GM21723 (cell line): ENCODE data around the gene C1QL4.
A peak's percentile ranks its signal among the peaks of the same experiment; 100 is the strongest.

Experiments
- ATAC-seq: cut with Tn5 transposase; IDR thresholded peaks from one replicate; pipeline ENCODE4 v1.9.1; 2021; ENCODE audit warnings: mild to moderate bottlenecking, moderate library complexity; ENCODE audit not compliant: unreplicated experiment

The C1QL4 gene

DNA sequence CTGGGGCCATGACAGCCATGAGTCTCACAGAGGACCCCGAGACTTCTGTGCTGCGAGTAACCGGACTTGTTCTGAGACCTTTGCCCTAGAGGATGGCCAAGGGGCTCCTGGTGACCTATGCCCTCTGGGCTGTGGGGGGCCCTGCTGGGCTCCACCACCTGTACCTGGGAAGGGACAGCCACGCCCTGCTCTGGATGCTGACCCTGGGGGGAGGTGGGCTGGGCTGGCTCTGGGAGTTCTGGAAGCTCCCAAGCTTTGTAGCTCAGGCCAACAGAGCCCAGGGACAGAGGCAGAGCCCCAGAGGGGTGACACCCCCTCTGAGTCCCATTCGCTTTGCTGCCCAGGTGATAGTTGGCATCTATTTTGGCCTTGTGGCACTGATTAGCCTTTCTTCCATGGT is 11.8 kb upstream of the C1QL4 start:
- no peak for ATAC-seq

DNA sequence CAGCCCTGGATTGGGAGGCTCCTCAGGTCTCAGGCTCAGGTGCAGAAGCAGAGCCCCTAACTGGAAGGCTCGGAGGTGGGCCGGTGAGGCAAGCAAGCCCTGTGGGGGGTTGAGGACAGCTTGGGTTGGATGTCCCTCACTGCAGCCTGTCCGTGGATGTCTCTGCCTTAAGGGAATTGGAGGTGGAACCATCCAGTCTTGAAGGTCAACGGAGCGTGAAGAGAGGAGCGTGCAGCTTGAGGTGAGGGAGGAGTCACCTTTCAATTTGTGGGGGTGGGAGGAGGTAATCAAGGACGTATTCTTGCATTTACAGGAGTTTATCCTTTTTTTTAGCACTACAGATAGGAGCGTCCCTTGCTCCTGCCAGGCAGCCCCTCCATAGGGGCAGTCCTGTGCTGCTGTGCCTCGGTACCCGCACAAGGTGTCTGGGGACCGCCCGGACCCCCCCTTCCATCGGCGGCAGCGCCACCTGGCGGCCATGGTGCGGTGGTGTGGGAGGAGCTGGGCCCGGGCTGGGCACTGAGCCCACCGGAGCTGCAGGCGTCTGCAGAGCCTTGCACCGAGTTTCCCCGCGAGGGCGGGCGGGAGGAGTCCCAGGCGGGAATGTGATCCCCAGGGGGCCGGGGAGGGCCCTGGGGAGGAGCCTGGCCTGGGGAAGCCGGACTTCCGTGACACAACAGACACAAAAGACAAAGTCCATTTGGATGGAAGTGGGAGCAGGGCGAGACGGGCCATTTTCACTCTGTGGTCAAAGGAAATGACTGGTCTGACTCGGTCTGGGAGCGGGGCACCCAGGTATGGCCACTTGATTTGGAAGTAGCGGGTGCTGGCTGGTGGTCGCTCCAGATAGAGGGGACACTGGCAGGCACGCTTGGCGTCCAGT is 10.6 kb upstream of the C1QL4 start:
- ATAC-seq: peak; percentile 57

DNA sequence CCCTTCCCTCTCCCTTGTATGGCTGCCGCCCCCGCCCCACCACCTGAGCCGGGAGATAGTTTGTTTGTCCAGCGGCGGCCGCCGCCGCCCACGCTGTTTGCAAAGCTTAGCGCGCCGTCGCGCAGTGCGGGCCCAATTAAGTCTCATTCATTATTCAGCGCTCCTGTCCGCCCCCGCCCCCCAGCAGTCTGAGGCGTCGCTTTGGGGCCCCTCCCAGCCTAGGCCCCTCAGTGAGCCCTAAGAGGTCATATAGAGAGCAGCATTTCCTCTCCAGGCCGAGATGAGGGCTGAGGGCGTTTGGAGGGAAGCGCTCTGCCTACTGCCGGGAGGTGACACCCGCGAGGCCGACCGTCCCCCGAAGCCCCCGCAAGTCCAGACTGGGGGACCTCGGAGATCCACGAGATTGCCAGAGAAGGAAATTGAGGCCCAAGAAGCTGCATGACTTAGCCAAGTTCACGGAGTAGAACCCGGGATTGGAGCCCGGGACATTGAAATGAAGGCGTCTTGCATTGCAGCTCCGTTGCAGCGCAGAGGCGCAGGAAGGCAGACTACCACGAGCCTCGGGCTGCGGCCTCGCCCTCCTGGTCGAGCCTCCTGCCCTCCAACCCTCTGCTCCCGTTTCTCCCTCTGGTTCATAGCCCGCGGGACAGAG is 9.8 kb upstream of the C1QL4 start, which contains the start of gene DNAJC22:
Gene DNAJC22, plus strand, starts transcription at position 230 of the 652 bp plus-strand sequence. CDS start 1,985 bp downstream, outside the sequence.
- ATAC-seq: no peak

DNA sequence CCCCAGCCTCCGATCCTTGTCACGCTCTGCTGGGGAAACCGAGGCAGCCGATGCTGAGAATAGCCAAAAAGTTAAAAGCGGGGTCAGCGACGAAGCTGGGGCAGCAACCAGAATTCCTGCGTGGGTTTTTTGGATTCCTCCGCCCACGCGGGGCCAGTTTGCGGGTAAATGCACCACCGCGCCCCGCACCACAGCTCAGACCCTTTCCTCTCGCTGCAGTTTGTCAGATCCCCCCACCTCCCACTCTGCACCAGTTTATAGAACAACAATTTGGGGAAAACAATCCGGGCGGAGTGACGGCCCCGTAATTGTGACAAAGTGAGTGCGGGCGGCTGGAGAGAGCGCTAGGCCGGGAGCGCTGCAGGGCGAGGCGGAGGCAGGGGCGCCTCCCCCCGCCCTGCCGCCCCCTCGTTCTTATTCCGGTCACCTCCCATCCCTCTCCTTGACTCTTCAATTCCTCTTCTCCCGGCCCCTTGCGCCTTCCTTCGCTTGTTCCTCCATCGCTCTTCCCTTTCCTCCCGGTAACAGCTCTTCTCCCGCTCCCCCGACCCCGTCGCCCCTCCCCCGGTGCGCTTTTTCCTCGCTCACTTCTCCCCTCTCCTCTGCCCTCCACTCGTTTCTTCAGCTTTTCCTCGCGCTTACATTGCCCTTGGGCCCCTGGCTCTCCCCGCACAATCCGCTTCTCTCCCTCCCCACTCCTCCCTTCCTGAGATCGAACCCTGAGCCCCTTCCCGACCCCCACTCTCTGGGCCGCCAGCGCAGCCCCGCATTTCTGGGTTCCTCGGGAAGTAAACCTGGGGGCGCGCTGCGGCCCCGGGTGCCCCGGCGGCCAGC is 9.1 kb upstream of the C1QL4 start:
- no peak for ATAC-seq

DNA sequence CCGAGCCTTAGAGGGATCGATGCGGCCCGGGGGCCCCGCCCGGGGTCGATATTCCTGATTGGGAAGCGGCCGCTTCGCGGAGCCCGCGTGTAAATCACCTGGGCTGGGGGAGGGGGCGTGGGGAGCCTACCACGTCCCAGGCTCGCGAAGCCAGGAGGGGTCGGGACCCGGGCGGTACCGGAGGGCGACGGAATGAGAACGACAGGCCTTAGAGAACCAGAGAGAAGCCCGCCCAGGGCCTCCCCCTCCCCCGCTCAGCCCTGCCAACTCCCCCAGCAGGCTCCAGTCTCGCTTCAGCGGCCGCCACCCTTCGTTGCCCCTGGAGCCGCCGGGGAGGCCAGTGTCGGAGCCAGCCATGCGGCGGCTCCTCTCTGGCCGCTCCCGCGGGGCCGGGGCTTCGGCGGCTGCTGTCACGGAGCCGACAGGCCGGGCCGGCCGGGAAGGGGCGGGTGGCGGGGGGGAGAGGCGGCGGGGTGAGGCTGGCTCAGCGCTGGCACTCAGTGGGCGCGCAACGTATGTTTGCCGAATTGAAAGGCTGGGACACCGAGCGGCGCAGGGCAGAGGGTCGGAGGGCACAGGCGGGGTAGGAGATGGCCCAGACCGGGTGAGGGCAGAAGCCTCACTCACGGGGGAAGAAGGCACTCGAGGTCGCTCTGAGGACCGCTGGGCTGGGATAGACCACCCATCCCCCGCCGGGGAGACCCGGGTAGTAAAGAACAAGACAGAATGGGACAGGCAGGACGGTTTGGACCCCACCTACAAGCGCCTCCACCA is 8.2 kb upstream of the C1QL4 start:
- peak; percentile 35 for ATAC-seq

DNA sequence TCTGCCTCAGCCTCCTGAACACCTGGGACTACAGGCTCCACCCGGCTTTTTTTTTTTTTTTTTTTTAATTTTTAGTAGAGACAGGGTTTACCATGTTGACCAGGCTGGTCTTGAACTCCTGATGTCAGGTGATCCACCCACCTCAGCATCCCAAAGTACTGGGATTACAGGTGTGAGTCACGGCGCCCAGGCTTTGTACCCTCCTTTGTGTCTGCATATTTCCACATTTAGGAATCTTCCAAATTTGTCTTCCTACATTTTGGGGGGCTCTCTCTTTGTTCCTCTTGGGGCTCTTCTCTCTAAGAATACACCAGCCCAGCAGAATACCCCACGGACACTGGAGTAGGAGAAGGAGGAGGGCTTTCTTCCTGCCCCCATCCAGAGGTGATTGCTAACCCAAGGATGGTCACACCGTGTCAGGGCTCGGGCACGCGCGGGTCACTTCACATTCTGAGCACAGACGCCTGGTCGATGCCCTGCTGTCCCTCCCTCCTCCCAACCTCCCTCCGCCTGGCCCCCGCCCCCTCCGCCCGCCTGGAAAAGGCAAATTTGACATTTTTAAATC is 7.6 kb upstream of the C1QL4 start:
- no peak for ATAC-seq

DNA sequence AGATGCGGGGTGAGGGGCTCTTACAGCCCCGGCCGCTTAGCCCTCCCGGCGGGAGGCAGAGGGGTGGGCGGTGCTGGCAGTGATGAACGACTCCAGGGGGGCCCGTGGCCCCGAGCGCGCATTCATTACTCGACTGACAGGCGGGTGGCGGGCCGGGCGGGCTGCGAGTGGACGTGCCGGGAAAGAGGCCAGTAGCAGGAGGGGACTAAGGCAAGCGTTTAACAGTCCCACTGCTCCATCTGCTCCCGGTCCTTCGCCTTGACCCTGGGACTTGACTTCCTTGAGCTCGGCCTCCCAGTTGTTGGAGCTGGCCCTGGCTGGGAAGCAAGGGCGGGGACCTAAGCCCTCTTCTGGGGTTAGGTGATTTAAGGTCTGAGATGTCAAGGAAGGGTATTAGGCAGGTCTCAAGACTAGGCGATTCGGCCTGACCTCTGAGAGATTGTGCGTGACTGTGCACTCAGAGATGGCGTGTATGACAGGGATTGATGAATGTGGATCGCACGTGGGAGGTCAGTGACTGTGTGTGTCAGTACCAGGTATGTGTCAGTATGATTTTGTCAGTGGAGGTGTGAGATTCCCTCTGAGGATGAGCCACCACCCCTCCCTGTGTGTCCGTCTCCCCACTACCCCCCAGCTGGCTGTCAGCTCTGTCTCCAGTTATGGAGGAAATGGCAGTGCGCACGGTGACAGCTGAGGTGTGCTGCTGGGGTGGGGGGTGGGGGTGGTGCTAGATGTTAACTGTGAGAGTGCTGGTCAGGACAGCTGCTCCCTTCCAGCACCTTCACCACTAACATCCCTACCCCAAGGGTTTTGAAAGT is 6.1 kb upstream of the C1QL4 start:
- ATAC-seq: no peak

DNA sequence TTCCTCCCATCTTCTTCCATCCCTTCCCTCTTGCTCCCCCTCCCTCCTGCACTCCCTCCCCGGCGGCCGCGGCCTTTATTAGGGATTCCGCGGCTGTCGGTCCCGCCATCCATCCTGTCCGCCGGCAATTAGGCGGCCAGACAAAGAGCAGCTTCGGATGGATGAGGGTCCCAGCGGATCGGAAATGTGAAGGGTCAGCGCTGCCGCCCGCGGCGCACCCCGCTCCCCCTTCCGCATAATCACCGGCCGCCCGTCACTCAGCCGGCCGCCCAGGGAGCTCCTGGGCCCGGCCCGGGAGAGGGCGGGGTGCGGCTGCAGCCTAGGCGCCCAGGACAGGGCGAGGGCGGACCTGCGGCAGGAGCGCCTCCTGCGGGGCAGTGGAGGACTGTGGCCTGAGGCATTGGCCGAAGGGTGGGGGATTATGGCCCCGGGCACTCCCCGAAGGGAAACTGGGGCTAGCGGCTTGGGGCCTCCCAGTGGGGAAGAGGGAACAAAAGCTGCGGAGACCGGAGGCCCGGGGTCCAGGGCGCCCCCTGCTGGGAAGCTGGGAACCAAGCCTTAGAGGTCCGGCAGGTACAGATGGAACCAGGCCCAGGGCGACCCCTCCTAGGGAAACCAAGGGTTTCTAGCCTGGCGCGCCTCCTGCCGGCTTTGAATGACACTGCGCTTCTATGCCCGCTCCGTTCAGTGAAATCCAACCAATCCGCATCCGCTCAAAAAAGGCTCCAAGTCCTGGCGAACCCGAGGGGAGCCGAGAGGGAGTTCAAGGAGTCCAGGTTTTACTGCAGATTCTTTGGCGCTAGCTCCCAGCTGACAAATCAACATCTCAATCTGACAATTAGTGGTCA is 5.3 kb upstream of the C1QL4 start:
- peak; percentile 60 for ATAC-seq

DNA sequence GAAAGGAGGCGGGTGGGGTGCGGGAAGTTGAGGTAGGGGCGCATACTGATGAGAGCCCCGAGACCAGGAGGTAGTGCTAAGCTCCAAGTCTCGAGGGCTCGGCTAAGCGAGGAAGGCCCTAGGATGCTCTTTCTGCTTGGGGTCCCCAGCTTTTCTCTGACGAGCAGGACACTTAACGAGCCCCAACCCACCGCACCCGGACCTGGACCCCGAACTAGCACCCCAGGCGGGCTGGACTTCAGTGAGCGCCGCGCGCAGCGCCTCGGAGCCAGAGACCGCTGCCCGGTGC is 4.7 kb upstream of the C1QL4 start:
- no peak for ATAC-seq

DNA sequence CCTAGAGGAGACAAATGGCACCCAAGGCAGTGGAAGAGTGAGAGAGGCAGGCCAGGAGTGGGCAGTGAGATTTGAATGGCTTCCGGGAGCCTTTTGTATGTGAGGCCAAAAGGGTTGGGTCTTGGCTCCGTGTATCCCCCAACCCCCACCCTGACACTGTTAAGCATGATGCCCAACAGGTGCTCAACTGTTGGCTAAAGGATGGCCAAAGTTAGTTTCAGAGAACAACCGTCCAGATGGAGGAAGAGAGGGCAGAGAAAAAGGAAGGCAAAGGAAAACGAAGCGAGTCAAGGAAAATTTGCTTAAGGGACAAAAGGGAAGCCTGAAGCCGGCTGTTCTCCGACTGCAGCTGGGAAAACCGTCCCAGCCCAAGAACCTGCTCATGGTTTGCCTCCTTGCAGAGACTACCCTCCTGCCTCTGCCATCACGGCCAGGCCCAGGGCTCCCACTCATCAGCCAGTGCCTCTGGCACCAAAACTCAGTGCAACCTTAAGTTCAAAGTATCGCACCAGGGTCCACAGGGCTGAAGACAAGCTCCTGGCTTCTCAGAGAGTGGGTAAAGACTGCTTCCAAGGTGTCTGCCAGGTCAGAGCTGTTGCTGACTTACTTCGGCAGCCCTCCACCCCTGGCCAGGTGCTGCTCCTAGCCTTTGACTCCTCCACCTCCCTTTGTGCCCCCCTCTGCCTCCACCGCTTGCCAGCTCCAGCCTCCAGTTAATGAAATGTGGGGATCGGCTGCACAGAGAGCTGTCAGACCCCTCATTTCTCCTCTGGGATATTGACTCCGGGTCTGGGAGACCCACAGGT is 4.2 kb upstream of the C1QL4 start:
- no peak for ATAC-seq

DNA sequence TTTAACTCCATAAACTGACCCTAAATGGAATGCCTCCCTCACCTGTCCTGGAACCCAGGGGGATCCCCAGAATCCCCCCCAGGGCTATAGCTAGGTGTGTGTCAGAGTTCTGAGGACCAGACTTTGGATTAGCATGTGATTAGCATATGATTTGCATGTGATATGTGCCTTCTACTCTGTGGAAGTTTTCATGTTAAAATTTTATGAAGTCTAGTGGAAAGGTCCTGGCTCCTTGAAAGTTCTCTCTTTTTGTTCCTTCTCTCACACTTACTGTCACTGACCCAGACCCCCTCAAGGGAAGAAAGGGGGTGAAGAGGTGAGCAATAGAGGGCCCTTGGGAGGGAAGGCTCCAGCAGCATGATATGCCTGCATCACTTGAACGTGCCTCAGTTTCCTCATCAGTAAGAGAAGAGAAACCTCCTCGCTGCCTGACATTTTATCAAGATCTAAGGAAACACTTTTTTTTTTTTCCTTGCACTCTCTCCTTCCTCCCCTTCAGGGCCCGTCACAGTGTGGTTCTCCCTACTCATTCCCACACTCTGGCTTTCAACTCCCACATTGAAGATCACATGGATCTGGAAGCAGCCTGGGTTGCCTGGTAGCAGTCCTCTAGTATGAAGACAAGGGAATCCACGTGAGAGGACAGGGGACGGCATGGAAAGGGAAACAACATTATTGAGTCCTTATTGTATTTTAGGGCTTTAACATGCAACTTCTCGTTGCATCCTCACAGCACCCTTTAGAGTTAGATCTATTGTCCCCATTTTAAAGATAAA is 3.3 kb upstream of the C1QL4 start:
- ATAC-seq: no peak

DNA sequence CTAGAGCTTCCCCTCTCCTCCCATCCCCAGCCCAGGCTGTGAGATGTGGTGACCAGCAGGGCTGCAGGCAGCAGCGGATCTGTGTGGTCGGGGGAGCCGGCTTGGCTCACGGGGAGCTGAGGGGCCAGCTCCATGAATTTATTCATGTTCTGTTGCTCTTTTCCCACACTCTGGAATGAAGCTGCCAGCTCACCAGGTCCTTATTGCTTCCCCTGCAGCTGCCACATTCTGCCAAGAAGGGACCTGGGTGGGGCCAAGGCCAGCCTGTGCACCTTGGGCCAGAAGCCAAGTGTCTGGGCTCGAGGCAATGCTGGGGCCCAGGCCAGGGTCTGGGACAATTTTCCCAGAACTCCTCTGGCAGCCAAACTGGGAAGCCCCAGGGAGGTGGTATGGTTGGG is 2.5 kb upstream of the C1QL4 start:
- ATAC-seq: no peak

DNA sequence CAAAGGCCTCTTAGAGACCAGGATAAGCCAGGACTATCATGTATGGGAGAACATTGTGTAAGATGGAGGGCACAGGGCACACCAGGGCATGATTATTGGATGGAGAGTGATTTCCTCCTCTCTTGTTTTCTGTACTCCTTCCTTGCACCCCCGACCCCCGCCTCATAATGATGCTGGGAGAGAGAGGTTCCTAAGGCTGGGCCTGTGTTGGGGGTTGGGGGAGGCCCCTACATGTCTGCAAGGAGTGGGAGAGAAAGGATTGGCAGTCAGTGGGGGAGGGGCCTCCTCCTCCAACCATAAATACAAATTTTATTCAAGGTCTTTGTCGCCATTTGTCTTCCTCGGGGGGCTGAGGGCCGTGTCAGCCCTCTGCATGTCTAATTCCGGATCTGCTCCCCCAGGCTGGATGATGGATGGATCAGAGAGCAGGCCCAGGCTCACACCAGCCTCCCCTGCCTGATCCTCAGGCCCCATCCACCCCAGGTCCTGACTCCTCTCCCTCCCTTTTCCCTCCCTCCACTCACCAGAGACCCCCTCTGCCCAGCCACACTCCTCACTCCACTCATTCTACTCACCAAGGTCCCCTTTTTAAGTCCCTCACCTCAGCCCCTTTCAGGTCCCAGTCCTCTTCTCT is 2.0 kb upstream of the C1QL4 start:
- ATAC-seq: no peak

DNA sequence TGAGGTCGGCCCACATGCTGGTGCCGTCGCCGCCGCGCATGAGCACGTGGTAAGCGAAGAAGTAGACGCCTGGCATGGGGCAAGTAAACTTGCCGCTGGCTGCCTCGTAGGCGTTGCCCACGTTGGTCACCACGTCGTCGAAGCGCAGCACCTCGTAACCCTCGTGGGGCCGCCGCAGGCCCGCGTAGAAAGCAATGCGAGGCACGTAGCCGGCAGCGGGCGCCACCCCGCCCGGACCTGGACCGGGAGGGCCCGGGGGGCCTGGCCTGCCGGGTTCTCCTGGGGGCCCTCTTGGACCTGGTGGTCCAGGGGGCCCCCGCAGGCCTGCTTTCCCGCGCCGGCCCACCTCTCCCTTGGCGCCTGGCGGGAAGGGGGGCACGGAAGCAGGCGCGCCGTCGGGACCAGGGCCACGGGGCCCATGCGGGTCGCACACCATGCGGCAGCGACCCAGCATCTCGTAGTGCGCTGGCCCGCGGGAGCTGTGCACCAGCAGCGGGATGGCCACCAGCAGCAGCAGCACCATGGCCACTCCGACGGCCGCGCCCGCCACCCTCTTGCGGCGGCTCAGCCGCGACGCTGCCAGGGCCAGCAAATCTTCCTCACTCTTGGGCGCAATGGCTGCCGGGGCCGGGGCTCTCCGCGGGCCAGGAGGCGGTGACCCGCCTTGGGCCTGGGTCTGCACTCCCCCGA is 888 bp downstream of the C1QL4 start:
- ATAC-seq: no peak

DNA sequence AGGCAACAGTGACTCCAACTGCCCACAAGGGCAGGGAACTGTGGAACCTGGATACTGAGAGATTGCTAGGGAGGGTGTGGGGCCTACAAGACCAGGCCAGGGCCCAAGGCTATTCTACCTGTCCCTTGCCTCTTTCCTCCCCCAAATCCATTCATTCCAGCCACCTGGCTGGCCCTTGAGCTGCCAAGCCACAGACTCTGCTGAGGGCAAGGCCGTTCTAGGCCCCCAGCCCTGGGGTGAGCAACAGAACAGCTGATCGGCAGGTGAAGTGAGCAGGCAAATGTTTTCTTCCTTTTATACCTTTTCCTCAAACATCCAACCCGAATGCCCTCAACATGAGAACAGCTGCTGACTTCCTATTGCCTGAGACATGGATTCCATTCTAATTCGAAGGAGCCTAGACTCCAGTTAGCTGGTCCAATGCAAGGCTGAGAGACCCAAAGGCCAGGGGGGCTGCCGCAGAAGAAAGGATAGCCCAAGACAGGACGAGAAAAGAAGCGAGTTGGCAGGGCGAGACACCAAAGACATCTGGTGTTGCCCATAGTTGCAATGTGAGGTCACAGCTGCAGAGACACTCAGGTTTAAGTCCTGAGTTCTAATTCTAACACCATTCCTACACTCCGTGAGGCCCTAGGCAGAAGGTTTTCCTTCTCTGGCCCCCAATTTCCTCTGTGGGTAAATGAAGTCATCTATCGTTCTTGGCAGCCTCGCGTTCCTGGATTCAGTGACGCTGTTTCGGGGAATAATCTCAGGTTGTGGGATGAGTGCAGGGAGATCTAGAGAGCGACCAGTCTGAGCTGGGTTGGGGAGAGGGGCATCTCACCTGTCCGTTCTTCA is 1.7 kb downstream of the C1QL4 start:
- ATAC-seq: no peak
